ENCODE data around the gene PRPF18.

Gene PRPF18

GRCh38 chr10:13604357-13605040 lies 17.7 kb downstream of the PRPF18 start:
- DNase-seq (ENCODE audit: low spot score): no peak

- DNase-seq (ENCODE audit: low spot score): no peak
Observed at GRCh38 chr10:13608246-13608853, 21.6 kb downstream of the PRPF18 start.

DNA sequence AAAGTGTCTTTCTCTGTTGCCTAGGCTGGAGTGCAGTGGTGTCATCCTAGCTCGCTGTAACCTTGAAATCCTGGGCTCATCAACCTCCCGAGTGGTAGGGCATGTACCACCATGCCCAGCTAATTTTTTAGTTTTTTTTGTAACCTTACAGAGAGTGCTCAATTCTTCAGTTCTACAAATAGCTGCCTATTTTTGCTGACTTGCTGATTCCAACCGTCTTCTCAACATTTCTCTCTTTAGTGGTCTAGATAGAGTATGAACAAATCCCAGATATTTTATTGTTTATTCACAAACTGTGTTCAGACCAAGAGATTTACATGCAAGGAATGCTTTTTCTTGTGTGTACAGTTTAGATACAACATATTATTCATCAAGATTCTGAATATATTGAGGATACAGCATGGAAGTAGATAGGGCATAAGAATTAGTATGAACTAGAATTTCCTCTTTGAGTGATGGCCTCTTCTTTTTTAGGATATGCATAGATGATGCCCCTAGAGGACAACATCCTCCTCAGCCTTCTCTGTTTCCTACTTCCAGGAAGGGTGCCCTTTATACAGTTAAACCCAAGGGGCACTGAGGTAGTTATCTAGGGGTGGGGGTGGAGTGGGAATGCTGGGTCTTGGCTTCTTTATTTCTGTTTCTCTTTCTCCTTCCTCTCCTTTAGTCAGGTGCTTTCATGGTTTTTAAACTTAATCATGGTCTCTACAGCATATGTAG lies 26.0 kb downstream of the PRPF18 start:
- DNase-seq (ENCODE audit: low spot score): no peak

DNA sequence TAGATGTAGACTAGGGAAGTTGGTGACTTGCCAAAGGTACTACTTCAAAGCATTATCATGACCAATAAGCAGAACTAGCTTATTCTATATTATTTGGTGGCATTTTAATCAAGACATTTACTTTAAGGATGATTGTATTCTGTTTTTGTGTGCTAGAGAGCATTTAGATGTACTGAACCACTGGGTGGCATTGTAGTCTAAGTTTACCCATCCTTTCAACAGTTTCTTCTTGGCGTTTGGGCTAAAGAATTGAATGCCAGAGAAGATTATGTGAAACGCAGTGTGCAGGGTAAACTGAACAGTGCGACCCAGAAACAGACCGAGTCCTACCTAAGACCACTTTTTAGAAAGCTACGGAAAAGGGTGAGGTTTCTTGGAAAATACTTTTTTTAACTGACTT lies 26.8 kb downstream of the PRPF18 start:
- DNase-seq (ENCODE audit: low spot score): peak; percentile 24

DNA sequence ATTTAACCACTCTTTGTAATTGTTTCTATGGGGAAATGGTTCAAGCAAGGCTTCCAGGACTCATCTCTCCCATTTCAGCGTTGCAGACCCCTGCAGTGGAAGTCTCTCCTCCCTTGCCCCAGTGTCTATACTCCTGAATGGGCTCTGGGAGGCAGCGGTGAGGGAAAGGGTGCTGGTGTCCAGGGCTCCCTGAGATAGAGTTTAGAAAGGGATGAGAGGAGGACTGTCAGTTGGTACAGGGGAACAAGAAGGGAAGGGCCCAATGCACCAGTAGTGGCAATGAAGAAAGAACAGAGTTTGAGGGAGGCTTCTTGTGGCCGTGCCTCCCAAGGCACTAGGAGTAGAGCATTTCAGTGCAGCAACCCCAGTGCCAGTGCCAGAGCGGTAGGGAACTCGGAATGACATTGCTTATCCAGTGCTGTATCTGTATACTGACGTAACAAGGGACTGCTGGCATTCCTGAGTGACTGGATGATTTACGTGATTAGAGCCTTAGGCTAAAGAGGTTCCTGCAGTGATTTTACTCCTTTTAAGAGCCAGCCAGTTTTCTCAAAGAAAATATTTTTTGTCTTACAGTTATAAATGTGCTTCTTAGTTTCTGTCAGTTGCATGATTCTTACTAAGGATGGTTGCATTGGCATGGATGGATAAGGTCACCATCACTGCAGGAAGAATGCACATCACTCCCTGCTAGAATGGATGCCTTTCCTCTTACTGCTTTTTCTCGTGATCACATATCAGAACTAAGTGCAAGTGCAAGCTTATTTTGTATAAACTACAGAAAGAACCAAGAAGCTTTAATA lies 28.0 kb downstream of the PRPF18 start:
- DNase-seq (ENCODE audit: low spot score): no peak

- DNase-seq (ENCODE audit: low spot score): no peak
Observed at GRCh38 chr10:13615650-13616300, 29.0 kb downstream of the PRPF18 start.

- DNase-seq (ENCODE audit: low spot score): no peak
Observed at GRCh38 chr10:13617116-13617515, 30.4 kb downstream of the PRPF18 start.

DNA sequence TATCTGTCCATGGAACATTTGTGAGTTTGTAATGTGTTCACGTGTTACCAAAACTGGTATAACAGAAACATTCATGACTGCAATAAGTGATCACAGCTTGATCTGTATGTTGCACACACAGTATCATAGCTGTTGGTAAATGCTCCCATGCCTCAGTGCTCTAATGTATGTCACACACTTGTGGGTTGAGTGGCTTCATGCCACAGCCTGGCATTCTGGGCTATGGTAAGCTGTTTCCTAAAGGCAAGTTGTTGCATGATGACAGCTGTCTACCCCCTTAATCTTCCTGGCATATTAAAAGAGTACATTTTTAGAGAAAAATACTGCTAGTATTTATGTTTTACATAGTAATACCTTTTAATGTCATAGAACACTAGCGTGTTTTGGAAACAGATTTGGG lies 35.2 kb downstream of the PRPF18 start:
- no peak for DNase-seq (ENCODE audit: low spot score)

GRCh38 chr10:13624630-13625029 lies 37.9 kb downstream of the PRPF18 start:
- DNase-seq (ENCODE audit: low spot score): no peak

GRCh38 chr10:13627459-13628310 lies 40.9 kb downstream of the PRPF18 start:
- no peak for DNase-seq (ENCODE audit: low spot score)

DNA sequence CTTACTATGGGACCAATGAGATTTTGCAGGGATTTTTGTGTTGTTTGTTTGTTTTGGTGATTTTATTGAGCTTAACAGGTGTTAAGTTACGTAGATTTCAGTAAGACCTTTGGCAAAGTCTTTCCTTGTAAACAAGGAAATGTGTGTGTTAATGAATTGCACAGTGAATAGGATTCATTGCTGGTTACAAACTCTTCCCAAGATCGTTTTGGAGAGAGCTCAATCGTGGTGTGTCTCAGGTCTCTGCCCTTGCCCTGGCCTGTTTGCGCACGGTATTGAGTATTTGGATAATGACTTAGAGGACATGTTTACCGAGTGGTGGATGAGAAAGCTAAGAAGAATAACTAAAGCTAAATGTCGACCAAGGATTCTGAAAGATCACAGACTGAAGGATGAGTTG lies 41.9 kb downstream of the PRPF18 start:
- no peak for DNase-seq (ENCODE audit: low spot score)

DNA sequence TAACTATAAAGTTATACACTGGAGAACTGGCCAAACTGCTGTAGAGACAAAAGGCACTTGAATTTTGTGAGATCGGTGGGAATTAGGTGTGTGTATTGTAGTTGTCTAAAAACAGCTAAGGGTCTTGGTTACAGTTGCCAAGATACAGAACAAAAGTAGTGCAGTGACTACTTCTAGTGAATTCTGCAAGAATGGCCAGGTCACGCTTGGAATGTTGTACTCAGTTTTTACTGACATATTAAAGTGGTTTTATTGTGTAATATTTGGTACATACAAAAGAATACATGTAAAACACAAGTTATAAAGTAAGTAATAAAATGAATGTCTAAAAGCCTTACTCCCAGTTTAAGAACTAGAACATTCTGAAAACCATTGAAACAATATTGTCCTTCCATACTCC lies 42.4 kb downstream of the PRPF18 start:
- no peak for DNase-seq (ENCODE audit: low spot score)

- no peak for DNase-seq (ENCODE audit: low spot score)
Observed at GRCh38 chr10:13630231-13630630, 43.5 kb downstream of the PRPF18 start.

- DNase-seq (ENCODE audit: low spot score): peak; percentile 29
Observed at GRCh38 chr10:13631594-13631993, 44.8 kb downstream of the PRPF18 start.

DNA sequence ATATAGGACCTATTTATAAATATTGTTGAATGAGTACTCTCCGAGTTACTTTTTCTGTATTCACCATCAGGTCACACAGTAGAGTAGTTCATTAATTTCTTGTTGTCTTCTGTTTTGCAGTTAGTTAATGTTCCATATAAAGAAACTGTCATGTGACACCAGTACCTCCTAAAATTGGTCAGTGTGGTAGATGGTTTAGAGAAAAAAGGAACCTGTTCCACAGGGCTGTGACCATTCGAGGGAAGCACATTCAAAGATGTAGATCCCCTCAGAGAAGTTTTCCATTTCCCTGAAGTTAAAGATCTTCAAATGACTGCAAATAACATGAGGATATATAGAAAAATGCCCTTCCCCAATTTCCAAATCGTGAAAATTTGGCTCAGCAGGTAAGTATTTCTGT lies 45.7 kb downstream of the PRPF18 start:
- DNase-seq (ENCODE audit: low spot score): peak; percentile 34

GRCh38 chr10:13632884-13633440 lies 46.2 kb downstream of the PRPF18 start:
- DNase-seq (ENCODE audit: low spot score): no peak

DNA sequence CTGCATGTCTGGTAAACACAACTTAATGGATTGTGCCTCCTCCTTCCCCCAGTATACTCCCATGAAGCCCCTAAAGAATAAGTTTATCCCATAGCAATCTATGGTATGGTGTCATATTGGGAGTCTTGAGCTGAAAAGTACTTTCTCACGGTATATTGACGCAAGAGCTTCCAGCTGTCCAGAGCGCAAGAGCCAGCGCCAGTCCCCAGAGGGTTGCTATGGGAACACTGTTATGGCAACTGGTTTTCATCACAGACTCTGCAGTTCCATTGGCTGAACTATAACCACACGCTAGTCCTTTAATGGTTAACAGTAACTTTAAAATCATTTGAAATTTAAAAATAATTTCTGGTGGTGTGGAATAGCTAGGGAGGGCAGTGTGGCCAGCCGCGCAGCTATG lies 46.9 kb downstream of the PRPF18 start:
- no peak for DNase-seq (ENCODE audit: low spot score)

- DNase-seq (ENCODE audit: low spot score): no peak
Observed at GRCh38 chr10:13634207-13634606, 47.4 kb downstream of the PRPF18 start.

- no peak for DNase-seq (ENCODE audit: low spot score)
Observed at GRCh38 chr10:13636776-13637175, 50.0 kb downstream of the PRPF18 start.

- no peak for DNase-seq (ENCODE audit: low spot score)
Observed at GRCh38 chr10:13637303-13637856, 50.6 kb downstream of the PRPF18 start.
